Prostate gland (tissue), 2 donors: ENCODE measurements around the gene FAM120B.

Experiments
- POLR2A ChIP-seq: fragments of 450-650 bp; IDR thresholded peaks from one replicate; pipeline ENCODE4 v1.6.1; 2016; ENCODE audit warnings: antibody characterized with exemption, mild to moderate bottlenecking
- TF ChIP-seq, protein P1 (sequence below), 4 experiments: fragments of 200-600 bp in 2 of 4; fragments of 450-650 bp in 2 of 4; sonication (generic) in 2 of 4; IDR thresholded peaks; 1 replicate in 3 of 4; 2 replicates in 1 of 4; pipeline ENCODE4 v1.5.1; 2016 to 2019; ENCODE audit warnings: antibody characterized with exemption in 4 of 4, mild to moderate bottlenecking in 2 of 4, moderate library complexity in 2 of 4

DNA sequence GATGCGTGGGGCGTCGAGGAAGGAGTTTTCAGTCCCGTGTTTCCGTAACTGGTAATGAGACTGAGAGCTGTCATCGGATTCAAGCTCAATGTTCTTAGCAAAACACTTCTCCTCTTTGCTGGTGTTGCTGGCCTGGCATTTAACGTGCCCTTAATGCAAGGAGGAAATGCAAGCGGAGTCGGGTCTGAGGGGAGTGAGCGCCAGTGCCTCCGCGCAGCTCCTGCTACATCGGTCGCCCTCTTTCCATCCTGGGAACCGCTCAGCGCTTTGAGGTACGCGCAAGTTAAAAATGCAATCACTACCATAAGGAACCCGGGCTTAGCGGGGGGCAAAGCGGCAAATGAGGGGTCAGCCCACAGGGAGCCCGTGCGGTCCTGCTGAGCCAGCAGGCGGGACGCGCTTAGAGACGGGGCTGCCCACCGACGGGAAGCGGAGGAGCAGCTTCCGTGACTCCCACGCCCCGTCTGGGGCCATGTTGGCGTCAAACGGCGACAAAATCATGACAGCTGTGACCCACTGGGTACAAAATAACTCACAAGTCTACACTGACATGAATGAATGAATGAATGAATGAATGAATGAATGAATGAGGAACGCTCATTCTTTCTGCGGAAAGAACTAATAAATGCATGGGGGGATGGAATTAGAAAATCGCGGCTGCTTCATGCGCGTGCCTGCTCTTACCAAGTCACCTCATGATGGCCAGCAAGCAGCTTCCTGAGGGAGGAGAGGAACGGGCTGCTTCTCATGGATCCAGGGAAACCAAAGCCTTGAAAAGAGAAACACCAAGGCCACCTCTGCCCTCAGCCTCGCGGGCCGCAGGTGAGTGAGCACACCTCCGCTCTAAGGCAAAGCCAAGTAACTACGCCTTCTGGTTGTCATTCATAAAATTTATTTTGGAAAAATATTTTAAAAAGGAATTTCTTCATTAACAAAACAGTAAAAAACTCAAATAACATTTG lies 24.9 kb upstream of the FAM120B start:
- TF ChIP-seq, protein P1, sequence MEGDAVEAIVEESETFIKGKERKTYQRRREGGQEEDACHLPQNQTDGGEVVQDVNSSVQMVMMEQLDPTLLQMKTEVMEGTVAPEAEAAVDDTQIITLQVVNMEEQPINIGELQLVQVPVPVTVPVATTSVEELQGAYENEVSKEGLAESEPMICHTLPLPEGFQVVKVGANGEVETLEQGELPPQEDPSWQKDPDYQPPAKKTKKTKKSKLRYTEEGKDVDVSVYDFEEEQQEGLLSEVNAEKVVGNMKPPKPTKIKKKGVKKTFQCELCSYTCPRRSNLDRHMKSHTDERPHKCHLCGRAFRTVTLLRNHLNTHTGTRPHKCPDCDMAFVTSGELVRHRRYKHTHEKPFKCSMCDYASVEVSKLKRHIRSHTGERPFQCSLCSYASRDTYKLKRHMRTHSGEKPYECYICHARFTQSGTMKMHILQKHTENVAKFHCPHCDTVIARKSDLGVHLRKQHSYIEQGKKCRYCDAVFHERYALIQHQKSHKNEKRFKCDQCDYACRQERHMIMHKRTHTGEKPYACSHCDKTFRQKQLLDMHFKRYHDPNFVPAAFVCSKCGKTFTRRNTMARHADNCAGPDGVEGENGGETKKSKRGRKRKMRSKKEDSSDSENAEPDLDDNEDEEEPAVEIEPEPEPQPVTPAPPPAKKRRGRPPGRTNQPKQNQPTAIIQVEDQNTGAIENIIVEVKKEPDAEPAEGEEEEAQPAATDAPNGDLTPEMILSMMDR (IDR thresholded peaks at IDR 0.05): no peak
- TF ChIP-seq POLR2A: no peak
